GM20431 (cell line): ENCODE measurements around the gene DDX39B.
"Not testable (repeated sequence)": the region's sequence is repeated elsewhere in the genome, so short reads cannot be mapped to it uniquely, and the experiment has no call there.

Source experiments
- in situ Hi-C: fragments of 300-500 bp; cut with MseI, MboI; formaldehyde crosslinking; loops from one replicate; pipeline ENCODE4 v1.15.0; 2020; ENCODE audit warnings: low sequenced_read_pairs; ENCODE audit not compliant: unreplicated experiment

Gene DDX39B

DNA sequence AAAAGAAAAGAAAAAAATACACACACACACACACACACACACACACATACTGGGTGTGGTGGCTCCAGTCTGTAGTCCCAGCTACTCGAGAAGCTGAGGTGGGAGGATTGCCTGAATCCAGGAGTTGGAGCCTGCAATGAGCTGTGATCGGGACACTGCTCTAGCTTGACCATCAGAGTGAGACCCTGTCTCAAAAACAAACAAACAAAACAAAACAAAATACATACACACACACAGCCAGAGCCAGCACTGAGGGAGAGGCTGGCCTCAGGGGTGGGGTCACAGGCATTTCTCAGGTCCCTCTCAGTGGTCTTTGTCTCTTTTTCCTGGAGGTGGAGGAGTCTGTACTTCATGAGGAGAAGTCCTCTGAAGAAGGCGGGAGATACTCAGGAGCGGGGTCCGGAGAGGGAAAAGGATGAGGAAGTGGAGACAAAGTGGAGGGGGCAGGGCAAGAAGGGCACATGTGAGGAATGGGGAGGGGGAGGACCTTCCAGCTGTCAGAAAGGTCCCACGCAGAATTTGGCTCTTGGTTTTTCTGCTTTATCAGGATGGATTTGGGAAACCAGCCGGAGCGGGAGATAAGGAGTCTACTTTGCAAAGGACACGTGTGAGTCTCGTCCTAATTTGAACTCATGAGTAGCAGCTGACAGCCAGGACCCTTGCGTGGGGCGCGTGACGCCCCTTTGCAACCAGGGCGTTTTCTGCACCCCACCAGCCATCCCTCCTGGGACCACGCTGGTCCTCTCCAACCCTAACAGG lies 51.5 kb downstream of the DDX39B start:
- in situ Hi-C loops: no loop called here

DNA sequence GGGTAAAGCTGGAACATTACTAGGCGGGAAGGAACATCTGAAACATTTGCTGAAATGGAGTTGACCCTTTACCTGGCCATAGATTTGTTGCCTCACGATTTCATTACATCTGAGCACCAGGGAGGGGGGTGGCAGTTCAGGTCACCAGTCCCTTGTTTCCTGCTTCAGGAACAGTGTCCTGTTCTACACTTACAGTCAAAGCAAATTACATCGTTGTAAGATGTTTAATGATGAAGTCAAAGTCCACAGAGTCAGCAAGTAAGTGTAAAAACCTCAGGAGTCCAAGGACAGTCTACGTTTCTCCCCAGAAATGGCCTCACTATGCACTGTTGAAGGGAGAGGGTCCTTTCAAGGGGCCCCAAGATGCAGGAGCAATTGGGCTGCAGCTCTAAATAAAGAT lies 52.7 kb downstream of the DDX39B start:
- in situ Hi-C loops: no loop called here

DNA sequence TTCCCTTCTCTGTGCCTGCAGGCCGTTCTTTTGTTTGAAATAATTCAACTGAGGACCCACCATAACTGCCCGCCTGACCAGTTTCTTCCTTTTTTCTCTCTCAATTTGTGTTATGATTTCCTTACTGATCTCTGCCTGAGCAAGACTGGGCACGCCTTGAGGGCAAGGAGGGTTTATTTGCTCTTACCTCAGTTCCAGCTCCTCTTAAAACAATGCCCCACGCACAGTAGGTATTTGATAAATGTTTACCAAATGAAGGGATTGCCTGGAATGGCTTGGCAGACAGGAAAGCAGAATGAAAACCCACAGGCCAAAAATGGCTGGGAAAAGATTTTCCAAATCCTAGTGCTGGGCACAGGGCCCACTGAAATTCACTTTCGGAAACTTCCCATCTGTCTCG lies 54.1 kb downstream of the DDX39B start:
- in situ Hi-C loops: not testable (repeated sequence)

DNA sequence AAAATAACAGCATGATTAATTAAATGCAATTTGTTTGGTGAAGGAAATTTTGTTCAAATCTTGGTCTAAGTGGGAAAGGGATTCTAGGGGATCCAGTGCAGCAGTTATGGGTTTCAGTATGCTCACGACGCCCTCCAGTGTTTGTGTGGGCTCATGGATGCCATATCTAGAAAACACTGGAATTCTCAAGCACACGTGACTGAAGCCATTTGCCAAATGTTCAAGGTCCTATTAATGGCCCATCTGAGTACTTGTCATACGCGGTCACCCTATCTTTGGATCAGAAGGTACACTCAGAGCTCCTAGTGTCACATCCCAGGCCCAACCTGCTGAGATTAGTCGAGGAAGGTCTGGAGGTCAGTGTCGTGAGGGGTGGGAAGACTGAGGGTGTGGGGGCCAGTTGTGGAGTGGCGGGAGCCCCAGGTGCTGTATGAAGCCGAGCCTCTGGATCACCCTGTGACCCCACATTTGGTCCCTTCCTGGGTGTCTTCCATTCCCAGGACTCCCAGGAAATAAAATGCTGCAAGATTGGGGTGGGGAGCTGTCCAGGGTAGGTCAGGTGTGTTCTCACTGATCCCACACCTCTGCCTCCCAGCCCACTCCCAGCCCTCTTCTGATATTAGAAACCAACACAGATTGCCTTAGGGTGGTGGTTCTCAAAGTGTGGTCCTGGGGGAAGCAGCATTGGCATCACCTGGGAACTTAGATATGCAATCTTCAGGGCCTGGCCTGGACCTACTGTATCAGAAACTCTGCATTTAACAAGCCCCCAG lies 55.6 kb downstream of the DDX39B start:
- in situ Hi-C loops: not testable (repeated sequence)

DNA sequence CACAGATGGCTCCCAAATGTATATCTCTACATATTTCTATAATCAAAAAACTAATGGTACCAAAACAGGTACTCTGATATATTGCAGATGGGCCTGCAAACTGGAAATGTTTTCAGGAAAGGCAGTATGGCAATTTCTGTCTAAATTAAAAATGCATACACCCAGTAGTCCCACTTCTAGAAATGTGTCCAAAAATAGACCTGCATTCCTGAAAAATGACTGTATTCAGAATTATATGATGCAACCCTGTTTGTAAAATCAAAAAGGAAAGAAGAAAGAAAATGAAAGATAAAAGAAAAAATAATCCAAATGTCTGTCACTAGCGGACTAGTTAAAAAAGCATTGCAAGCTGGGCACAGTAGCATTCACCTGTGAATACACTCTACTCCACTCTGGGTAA lies 56.7 kb downstream of the DDX39B start:
- in situ Hi-C loops: no loop called here

DNA sequence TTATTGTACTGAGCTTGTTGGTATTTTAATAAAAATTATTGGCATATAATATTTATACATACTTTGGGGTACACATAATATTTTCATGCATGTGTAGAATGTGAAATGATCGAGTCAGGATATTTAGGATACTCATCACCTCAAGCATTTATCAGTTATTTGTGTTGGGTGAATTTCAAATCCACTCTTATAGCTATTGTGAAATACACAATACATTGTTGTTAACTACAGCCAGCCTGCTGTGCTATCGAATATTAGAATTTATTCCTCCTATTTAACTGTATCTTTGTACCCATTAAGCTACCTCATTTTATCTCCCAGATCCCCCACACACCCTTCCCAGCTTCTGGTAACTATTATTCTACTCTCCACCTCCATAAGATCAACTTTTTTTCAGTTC lies 58.4 kb downstream of the DDX39B start:
- in situ Hi-C loops: no loop called here

DNA sequence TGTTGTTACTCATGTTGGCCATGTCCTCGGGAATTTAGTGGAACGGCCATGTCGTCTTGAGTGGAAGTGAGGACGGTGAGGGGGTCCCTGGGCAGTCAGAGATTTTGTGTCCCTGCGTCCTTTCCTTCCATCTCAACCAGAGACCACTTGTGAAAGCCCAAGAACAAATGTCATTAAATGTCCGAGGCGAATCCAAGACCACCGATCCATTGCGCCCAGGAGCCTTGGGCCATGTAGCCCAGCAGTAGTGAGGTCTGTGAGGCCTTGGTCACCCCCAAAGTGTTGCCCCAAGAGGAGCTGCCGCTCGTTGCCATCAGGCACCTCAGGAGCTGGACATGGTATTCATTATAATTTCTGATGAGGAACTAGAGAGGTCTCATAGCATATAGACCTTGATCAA lies 61.2 kb downstream of the DDX39B start:
- in situ Hi-C loops: no loop called here
